Fibroblast of pulmonary artery (primary cell): ENCODE data around the gene GPR146.

Source experiments
- DNase-seq: peaks from one replicate; pipeline ENCODE4 v3.0.0-alpha.2; 2010; ENCODE audit warnings: low read depth
- H3K4me3 ChIP-seq: replicated peaks from 2 replicates; pipeline ENCODE4 v1.5.1; 2011; ENCODE audit warnings: low read depth, mild to moderate bottlenecking, control low read depth, low read length, moderate library complexity
- CTCF ChIP-seq: IDR thresholded peaks from 2 replicates; pipeline ENCODE4 v1.5.1; 2011; ENCODE audit warnings: mild to moderate bottlenecking, control low read depth, low read length, inconsistent platforms; ENCODE audit errors: missing control alignments

Gene GPR146

GRCh38 chr7:1079546-1079945, 35.2 kb downstream of the GPR146 start:
- no peak for DNase-seq
- no peak overlapping the region for H3K4me3 ChIP-seq
- TF ChIP-seq CTCF, result no peak

GRCh38 chr7:1080252-1080920, 36.0 kb downstream of the GPR146 start:
- no peak overlapping the region for H3K4me3 ChIP-seq
- no peak for TF ChIP-seq CTCF
- no peak for DNase-seq

- no peak for DNase-seq
- H3K4me3 ChIP-seq, result no peak overlapping the region
- no peak for TF ChIP-seq CTCF
These were observed 36.5 kb downstream of the GPR146 start for GRCh38 chr7:1080921-1081255.

- H3K4me3 ChIP-seq, result no peak overlapping the region
- no peak for DNase-seq
- TF ChIP-seq CTCF, result no peak
These were observed 37.0 kb downstream of the GPR146 start for GRCh38 chr7:1081336-1081735.

GRCh38 chr7:1081931-1082401, 37.6 kb downstream of the GPR146 start:
- no peak overlapping the region for H3K4me3 ChIP-seq
- no peak for TF ChIP-seq CTCF
- no peak for DNase-seq

- TF ChIP-seq CTCF, result no peak
- H3K4me3 ChIP-seq, result no peak overlapping the region
- DNase-seq, result no peak
These were observed 39.6 kb downstream of the GPR146 start for GRCh38 chr7:1083729-1084657.
